22Rv1 (cell line): Measurements from ENCODE around the gene GABPB1.

Experiments used
- ZFX ChIP-seq: fragments of 450-650 bp; IDR thresholded peaks from 2 replicates; pipeline ENCODE4 v1.6.1; 2017; ENCODE audit warnings: antibody characterized with exemption, borderline replicate concordance
- TF ChIP-seq, protein P1 (sequence below): fragments of 450-650 bp; IDR thresholded peaks from 2 replicates; pipeline ENCODE4 v1.5.1; 2017; ENCODE audit warnings: mild to moderate bottlenecking

DNA sequence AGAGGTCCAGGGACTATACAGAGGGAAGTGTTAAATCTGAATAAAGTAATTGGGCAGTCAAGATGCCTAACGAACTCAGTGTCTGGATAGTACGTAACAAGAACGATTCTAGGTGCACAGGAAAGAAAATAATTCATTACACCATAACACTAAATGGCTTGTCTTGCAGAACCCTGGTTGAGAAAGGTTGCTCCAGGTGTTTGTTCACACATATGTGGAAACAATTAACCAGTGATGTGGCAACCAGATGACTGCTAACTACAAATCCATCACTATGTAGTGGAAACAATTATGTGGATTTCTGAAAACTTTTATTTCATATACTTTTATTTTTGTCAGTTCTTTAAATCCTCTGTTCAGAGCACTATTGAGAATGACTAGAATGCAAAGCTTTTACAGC is 79.1 kb downstream of the GABPB1 start:
- TF ChIP-seq, protein P1, sequence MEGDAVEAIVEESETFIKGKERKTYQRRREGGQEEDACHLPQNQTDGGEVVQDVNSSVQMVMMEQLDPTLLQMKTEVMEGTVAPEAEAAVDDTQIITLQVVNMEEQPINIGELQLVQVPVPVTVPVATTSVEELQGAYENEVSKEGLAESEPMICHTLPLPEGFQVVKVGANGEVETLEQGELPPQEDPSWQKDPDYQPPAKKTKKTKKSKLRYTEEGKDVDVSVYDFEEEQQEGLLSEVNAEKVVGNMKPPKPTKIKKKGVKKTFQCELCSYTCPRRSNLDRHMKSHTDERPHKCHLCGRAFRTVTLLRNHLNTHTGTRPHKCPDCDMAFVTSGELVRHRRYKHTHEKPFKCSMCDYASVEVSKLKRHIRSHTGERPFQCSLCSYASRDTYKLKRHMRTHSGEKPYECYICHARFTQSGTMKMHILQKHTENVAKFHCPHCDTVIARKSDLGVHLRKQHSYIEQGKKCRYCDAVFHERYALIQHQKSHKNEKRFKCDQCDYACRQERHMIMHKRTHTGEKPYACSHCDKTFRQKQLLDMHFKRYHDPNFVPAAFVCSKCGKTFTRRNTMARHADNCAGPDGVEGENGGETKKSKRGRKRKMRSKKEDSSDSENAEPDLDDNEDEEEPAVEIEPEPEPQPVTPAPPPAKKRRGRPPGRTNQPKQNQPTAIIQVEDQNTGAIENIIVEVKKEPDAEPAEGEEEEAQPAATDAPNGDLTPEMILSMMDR: no peak
- TF ChIP-seq ZFX: no peak
